HG03442 (cell line): ENCODE measurements around the gene HAUS1.
A peak's percentile ranks its signal among the peaks of the same experiment; 100 is the strongest.

Experiments used
- ATAC-seq: cut with Tn5 transposase; IDR thresholded peaks from one replicate; pipeline ENCODE4 v1.9.1; 2021; ENCODE audit warnings: mild to moderate bottlenecking, moderate library complexity; ENCODE audit not compliant: unreplicated experiment

The HAUS1 gene, protein sequence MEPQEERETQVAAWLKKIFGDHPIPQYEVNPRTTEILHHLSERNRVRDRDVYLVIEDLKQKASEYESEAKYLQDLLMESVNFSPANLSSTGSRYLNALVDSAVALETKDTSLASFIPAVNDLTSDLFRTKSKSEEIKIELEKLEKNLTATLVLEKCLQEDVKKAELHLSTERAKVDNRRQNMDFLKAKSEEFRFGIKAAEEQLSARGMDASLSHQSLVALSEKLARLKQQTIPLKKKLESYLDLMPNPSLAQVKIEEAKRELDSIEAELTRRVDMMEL

DNA sequence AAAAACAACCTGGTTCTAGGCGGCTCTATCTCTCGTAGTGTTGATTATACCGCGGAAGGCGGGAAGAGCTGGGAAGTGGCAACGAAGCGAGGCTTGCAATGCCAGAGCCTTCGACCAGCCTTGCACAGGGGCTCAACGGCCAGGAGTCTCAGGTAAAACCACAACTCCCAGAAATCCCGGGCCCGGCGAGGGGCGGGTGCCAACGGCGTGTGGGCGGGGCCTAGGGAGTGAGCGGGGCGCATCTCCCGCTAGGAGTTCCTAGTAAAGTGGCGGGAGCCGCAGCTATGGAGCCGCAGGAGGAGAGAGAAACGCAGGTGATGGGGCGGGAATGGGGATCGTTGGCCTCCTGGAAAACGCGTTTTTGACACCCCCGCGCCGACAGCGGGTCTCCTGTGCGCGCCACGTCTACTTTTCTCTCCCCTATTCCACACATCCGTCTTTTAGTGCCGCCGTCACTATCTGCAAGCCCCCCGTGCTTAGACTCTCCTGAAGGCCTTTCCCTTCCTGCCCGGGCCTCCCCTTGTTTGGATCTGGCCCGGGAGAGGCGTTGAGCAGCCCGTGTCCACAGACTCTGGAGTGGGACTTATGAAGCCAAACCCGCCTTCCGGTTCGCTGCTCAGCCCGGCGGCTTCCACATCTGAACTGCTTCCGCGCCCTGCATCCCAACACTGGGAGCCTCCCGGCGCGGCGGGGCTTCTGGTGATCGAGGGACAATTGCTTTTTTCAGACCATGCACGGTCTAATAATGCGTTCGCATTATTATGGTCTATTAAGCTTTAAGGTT is at the start of gene HAUS1:
HAUS1 (plus strand) TSS at position 258 of the 784 bp plus-strand sequence; CDS start at position 285, 27 bp downstream.
- peak; percentile 91 for ATAC-seq

DNA sequence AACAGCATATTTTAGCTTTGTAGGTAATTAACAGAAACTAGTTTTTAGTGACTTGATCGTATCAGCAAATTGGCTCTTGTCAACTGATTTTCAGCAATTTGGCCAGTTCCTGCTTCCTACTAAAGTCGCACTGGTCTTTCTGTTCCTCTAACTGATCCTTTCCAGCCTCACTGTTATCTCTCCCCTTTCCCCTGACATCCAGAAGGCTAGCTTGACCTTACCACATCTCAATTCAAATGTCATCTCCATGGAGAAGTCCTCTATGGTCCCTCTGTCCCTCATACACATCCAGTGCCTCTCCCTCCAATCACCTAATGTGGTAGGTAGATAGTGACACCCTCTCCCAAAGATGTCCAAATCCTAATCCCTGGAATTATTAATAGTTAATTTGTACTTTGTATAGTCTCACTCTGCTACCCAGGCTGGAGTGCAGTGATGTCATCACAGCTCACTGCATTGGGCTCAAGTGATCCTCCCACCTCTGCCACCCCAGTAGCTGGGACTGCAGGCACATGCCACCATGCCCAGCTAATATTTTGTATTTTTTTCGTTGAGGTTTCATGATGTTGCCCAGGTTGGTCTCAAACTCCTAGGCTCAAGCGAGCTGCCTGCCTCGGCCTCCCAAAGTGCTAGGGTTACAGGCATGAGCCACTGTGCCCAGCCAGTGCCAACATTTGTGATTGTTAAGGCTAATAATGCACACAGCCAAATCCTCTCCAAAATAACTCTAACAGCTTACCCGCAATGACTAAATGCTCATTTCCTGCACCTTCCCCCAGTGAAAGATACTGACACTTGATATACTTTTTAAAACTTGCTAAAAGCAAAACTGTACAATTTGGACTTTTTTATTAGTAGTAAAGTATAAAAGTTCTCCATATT is 49.0 kb upstream of the HAUS1 start:
- ATAC-seq = no peak

DNA sequence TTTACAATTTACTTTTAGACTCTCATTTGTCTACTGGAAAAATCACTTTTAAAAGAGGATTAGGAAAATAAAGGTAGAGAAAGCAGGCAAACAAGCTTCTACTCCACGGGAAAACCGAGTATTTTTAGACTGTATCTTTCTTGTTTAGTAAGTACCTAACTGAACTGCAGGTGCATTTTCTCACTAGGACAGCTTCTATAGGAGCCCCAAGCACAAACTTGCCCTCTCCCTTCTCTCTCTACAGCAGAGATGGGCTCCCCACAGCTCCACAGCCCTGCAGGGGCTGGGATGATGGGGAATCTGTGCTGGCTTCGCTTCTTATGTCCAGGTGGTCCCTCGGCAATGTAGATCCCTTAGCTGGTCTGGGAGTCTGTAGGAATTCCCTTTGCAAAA is 48.4 kb upstream of the HAUS1 start:
- ATAC-seq = no peak

DNA sequence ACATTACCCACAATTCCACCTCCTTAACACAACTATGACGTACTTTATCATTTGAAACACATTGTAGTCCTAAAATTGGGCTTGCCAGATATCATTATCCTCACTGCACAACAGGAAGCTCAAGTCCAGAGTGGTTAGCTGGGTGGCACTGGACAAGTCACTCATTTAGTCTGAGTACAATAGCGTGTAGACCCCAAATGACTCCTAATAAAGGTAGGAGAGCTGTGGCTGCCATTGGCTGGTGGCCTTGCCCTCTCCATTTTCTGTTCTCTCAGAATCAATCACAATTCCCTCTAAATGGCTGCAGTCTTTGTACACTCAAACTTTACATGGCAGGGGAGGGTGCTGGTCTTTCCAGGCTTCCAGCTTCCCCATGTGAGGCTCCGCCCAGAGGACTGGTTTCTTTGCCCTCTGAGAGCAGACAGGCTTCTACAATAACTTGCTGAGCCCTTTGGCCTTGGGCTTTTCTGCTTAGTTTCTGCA is 43.8 kb upstream of the HAUS1 start:
- no peak for ATAC-seq

DNA sequence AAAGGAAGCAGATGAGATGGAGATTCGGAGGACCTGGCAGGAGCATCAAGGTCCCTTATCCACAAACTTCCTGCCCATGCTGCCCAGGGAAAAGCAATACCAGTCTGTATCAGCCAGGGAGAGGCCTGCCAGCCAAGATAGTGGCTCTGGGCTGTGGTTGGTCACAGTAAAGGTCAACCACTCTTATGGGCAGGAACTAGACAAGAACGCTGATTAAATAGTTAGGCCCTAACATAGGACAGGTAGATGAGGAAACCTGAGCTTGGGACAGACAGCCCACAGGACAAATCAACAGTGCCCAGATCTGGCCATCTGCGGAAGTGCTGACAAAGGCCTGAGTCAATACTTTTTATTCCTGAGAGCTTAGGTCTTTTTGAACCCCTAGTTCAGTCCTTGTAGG is 42.8 kb upstream of the HAUS1 start:
- no peak for ATAC-seq

DNA sequence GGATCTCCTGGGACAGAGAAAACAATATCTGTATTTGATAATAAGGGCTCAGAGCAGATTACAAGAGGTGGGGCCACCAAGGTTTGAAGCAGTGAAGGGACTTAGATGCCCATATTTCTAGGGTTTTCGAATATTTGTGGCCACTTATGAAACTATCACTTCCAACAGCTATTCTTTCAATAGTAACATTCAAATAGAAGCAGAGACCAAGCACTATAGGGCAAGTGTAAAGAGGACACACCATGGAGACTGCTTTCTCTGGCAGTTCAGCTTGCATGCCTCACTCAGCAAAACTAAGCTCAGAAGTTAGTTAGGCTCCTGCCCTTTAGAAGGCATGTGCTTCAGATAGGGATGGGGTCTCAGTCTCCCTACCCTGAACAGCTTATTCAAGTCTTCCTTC is 42.4 kb upstream of the HAUS1 start:
- ATAC-seq = no peak

DNA sequence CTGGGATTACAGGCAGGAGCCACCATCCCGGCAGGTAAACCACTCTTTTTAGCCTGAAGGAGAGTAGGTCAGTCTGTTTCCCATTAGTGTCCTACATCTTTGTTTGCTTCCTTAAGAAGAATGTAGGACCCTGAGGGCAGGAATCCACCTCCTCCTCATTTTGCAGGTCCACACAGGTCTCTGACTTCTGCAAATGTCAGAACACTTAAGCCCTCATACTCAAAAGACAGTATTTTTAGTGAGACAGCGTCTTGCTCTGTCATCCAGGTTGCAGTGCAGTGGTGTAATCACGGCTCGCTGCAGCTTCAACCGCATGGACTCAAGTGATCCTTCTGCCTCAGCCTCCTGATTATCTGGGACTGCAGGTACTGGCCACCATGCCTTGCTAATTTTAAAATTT is 41.4 kb upstream of the HAUS1 start:
- ATAC-seq = no peak

- ATAC-seq = no peak
Observed at GRCh38 chr18:46067438-46068007, 36.7 kb upstream of the HAUS1 start.

DNA sequence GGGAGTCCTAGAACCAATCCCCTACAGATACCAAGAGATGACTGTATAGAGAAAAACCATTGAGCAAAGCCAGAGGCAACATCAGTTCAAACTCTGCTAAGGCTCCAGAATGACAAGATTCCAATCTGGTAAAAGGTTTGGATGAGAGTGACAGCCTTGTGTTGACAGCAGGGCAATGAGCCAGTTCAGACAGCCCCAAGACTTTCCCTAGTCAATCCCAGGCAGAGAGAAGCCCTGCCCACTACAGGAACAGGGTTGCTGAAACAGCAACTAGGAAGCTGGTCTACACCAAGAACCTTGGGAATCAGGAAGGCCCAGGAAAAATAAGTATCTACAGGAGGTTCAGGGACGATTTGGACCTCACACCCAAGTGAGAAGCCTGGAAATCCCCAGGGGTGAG is 35.4 kb upstream of the HAUS1 start:
- no peak for ATAC-seq

GRCh38 chr18:46069524-46069923 is 34.7 kb upstream of the HAUS1 start:
- ATAC-seq = no peak

DNA sequence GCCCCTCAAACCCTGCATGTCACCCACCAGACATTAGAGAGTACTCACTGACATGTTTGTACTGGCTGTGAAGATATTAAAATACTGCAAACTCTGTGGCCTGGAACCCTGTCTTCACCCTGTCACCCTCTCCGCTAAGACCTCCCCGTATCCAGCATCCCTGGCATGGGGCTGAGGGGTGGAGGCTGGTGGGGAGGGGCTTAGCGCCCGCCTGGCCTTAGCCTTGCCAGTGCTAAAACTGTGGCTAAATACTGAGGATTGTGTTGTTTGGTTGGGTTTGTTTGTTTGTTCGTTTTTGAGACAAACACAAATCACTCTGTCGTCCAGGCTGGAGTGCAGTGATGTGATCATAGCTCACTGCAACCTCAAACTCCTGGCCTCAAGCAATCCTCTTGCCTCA is 34.0 kb upstream of the HAUS1 start:
- ATAC-seq = no peak

- no peak for ATAC-seq
Observed at GRCh38 chr18:46070815-46071652, 33.2 kb upstream of the HAUS1 start.

GRCh38 chr18:46071653-46072375 is 32.4 kb upstream of the HAUS1 start, which contains the start of gene PSTPIP2:
Gene PSTPIP2 (minus strand): TSS chr18:46072260. CDS start chr18:46072188, 72 bp downstream.
- peak; percentile 62 for ATAC-seq

DNA sequence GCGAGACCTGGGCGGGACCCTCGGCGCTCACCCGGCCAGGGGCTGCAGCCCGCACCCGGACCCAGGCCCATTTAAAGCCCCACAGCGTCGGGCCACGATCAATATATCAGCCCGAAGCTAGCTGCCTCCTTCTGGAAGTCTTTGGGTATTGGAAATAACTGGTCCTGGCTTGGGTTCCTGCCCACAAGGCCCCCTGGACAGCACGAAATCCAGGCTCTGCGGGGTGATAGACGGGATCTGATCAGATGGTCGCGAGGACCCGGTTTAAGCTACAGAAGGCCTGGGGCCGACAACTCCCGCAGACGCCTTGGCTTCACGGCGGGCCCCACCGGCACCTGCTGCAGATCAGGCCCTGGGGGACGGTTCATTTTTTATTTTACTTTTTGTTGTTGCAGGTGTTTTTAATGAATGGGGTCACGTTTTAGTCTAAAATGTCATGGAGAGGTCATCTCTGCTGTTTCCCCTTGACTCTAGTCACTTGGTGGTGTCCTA is 31.8 kb upstream of the HAUS1 start:
- ATAC-seq = no peak

DNA sequence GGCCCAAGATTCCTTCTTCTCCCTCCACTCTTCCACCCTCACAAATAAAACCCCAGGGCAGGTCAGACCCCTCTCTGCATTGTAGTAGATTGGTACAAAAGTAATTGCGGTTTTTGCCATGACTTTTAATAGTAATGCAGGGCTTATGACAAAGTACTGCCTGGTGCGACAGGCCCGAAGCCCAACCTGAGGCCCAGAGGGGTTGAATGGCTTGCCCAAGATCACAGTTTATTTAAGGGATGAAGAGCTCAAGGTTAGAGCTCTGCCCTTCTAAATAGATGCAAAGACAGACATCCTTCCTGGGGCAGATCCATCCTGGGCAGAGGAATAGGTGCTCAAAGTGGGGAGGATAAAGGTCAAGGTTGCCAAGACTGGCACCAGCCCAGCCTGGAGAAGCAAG is 31.2 kb upstream of the HAUS1 start:
- ATAC-seq = no peak

- no peak for ATAC-seq
Observed at GRCh38 chr18:46073474-46074331, 30.5 kb upstream of the HAUS1 start.

DNA sequence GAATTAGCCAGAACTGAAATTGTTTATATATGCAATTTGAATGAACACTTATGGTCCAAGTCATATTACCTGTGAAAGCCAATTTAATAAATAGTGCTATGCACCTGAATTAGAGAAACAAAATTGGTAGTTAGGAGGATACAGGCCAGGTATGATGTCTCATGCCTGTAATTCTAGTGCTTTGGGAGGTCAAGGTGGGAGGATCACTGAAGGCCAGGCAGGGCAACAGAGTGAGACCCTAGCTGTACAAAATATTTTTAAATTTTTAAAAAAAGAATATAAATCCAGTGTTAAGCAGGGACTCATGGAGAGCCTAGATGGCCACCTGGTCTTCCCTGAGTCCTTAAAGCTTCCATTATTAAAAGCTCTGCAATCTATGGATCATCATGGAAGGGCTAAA is 24.8 kb upstream of the HAUS1 start:
- no peak for ATAC-seq

DNA sequence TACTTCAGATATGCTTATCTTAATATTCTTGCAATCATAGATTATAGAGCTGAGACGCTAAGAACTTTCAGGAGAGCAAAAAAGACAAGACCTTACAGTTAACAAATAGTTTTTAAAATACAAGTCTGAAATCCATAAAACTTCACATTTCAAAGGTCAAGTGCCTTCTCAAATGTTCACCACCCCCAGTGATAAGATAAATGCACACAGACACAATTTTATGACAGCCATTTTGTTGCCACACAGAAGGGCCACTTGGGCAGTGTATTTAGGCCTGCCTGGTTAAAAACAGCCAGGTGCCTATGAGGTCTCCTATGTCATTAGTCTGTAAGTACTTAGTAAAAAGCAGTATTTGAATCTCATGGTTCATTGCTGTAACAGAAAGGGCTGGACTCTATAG is 24.0 kb upstream of the HAUS1 start:
- ATAC-seq = no peak
